Duodenal mucosa (tissue), 2 donors: Measurements from ENCODE around the gene MUS81.

Experiments
- H3K27ac ChIP-seq: one replicate; pipeline ENCODE4 v1.7.0; 2013; ENCODE audit warnings: low read depth, low read length
- H3K27me3 ChIP-seq, 2 donors: one replicate each; pipeline ENCODE4 v1.7.0; 2013; ENCODE audit warnings: low read length in 2 of 2, control low read depth in 1 of 2; ENCODE audit not compliant: insufficient read depth in 2 of 2, control insufficient read depth in 1 of 2
- H3K36me3 ChIP-seq, 2 donors: one replicate each; pipeline ENCODE4 v1.7.0; 2013; ENCODE audit warnings: low read length in 2 of 2, control low read depth in 1 of 2; ENCODE audit not compliant: insufficient read depth in 2 of 2, control insufficient read depth in 1 of 2
- H3K4me1 ChIP-seq, 2 donors: one replicate each; pipeline ENCODE4 v1.7.0; 2013; ENCODE audit warnings: low read length in 2 of 2, control low read depth in 1 of 2; ENCODE audit not compliant: insufficient read depth in 2 of 2, control insufficient read depth in 1 of 2
- H3K4me3 ChIP-seq, 2 donors: one replicate each; pipeline ENCODE4 v1.7.0; 2013; ENCODE audit warnings: low read length in 2 of 2, low read depth in 1 of 2
- H3K9ac ChIP-seq, 2 donors: one replicate each; pipeline ENCODE4 v1.7.0; 2013; ENCODE audit warnings: low read length in 2 of 2, low read depth in 1 of 2
- H3K9me3 ChIP-seq, 2 donors: one replicate each; pipeline ENCODE4 v1.7.0; 2013; ENCODE audit warnings: low read length in 2 of 2, control low read depth in 1 of 2; ENCODE audit not compliant: control insufficient read depth in 1 of 2

Gene MUS81

GRCh38 chr11:65872586-65873317 is 12.5 kb downstream of the MUS81 start, which contains the start of gene EFEMP2:
TSS of gene EFEMP2 (minus strand) at chr11:65872800. CDS start at chr11:65872354, 446 bp downstream.
- no peaks in the 10 kb centered on the region for H3K27me3 ChIP-seq
- no peaks in the 10 kb centered on the region for H3K9me3 ChIP-seq
- peaks cover 12 to 17% of the 10 kb centered on the region in 2 donors for H3K4me1 ChIP-seq
- H3K4me3 ChIP-seq = peak within 1 kb of the TSS; percentile 69 to 83
- H3K9ac ChIP-seq = peak within 1 kb of the TSS; percentile 60 to 73
- H3K36me3 ChIP-seq = peaks cover 0 to 2% of the 10 kb centered on the region in 2 donors
- H3K27ac ChIP-seq = peak within 1 kb of the TSS; percentile 78

GRCh38 chr11:65873318-65874156 is 13.3 kb downstream of the MUS81 start:
- H3K4me1 ChIP-seq = peaks cover 12 to 17% of the 10 kb centered on the region in 2 donors
- H3K27me3 ChIP-seq = no peaks in the 10 kb centered on the region
- no peaks in the 10 kb centered on the region for H3K36me3 ChIP-seq
- no peaks in the 10 kb centered on the region for H3K9me3 ChIP-seq
- H3K9ac ChIP-seq = peak overlapping the region; percentile 60 to 73
- H3K27ac ChIP-seq = peak overlapping the region; percentile 56
- H3K4me3 ChIP-seq = peak overlapping the region; percentile 69 to 83

GRCh38 chr11:65879617-65880016 is 19.4 kb downstream of the MUS81 start, which contains the start of gene CTSW:
TSS of gene CTSW (plus strand) at chr11:65879837. CDS start at chr11:65879855, 18 bp downstream.
- H3K27ac ChIP-seq = no peak within 1 kb of the TSS
- no peak within 1 kb of the TSS for H3K9ac ChIP-seq
- no peaks in the 10 kb centered on the region for H3K9me3 ChIP-seq
- peaks cover 0 to 3% of the 10 kb centered on the region in 2 donors for H3K4me1 ChIP-seq
- no peaks in the 10 kb centered on the region for H3K27me3 ChIP-seq
- H3K36me3 ChIP-seq = peaks cover 15 to 23% of the 10 kb centered on the region in 2 donors
- H3K4me3 ChIP-seq = no peak within 1 kb of the TSS

- Histone ChIP-seq H3K36me3 (peaks cover 15 to 23% of the 10 kb centered on the region in 2 donors), H3K9me3 (no peaks in the 10 kb centered on the region), H3K27ac (no peak overlapping the region), H3K27me3 (no peaks in the 10 kb centered on the region), H3K9ac (no peak overlapping the region), H3K4me1 (peaks cover 3 to 7% of the 10 kb centered on the region in 2 donors), H3K4me3 (no peak overlapping the region)
Observed at GRCh38 chr11:65880027-65880426, 19.8 kb downstream of the MUS81 start.

GRCh38 chr11:65880844-65881421 is 20.7 kb downstream of the MUS81 start:
- no peaks in the 10 kb centered on the region for H3K9me3 ChIP-seq
- peaks cover 15 to 30% of the 10 kb centered on the region in 2 donors for H3K36me3 ChIP-seq
- H3K27me3 ChIP-seq = no peaks in the 10 kb centered on the region
- no peak overlapping the region for H3K27ac ChIP-seq
- H3K4me3 ChIP-seq = no peak overlapping the region
- H3K9ac ChIP-seq = no peak overlapping the region
- H3K4me1 ChIP-seq = peaks cover 4 to 7% of the 10 kb centered on the region in 2 donors

GRCh38 chr11:65882120-65883057 is 22.2 kb downstream of the MUS81 start:
- Histone ChIP-seq H3K36me3 (peaks cover 15 to 32% of the 10 kb centered on the region in 2 donors), H3K4me1 (peaks cover 16 to 19% of the 10 kb centered on the region in 2 donors)

GRCh38 chr11:65883058-65883761 is 23.0 kb downstream of the MUS81 start:
- Histone ChIP-seq H3K4me1 (peaks cover 21 to 26% of the 10 kb centered on the region in 2 donors), H3K9ac (no peak overlapping the region), H3K27me3 (no peaks in the 10 kb centered on the region), H3K4me3 (no peak overlapping the region), H3K27ac (no peak overlapping the region), H3K9me3 (no peaks in the 10 kb centered on the region), H3K36me3 (peaks cover 15 to 32% of the 10 kb centered on the region in 2 donors)

More at GRCh38 chr11:65882120-65883057, 22.2 kb downstream of the MUS81 start:
- no peak overlapping the region for H3K4me3 ChIP-seq
- no peak overlapping the region for H3K27ac ChIP-seq
- H3K27me3 ChIP-seq = no peaks in the 10 kb centered on the region
- no peaks in the 10 kb centered on the region for H3K9me3 ChIP-seq
- H3K9ac ChIP-seq = no peak overlapping the region

- H3K27ac ChIP-seq = no peak overlapping the region
- peaks cover 15 to 32% of the 10 kb centered on the region in 2 donors for H3K36me3 ChIP-seq
- H3K9me3 ChIP-seq = no peaks in the 10 kb centered on the region
- peaks cover 25 to 32% of the 10 kb centered on the region in 2 donors for H3K4me1 ChIP-seq
- H3K27me3 ChIP-seq = no peaks in the 10 kb centered on the region
- H3K9ac ChIP-seq = no peak overlapping the region
- H3K4me3 ChIP-seq = no peak overlapping the region
Observed at GRCh38 chr11:65883786-65884715, 23.8 kb downstream of the MUS81 start.
